T-helper 2 cell treated with Interferon-gamma antibody and Interleukin-4, amounts not matched to agents 100 ng/mL and 5 ng/mL, for 36 hours (primary cell): ENCODE data around the gene CXCL16. TPM values are rescaled to one million over a fixed set of nuclear protein-coding genes. Genes with fewer than 3 reads are reported as not detected.

ENCODE experiments used
- intact Hi-C: fragments of 100-400 bp; cut with micrococcal nuclease; formaldehyde crosslinking; loops from one replicate; pipeline ENCODE4 v1.15.1; 2023
- total RNA-seq: library from RNA; stranded (reverse); gene quantifications from 2 replicates; pipeline ENCODE4 v1.2.3, GENCODE V29; 2022

CXCL16 gene
- total RNA-seq: 0.75 and 0.80 TPM in 2 replicates

DNA sequence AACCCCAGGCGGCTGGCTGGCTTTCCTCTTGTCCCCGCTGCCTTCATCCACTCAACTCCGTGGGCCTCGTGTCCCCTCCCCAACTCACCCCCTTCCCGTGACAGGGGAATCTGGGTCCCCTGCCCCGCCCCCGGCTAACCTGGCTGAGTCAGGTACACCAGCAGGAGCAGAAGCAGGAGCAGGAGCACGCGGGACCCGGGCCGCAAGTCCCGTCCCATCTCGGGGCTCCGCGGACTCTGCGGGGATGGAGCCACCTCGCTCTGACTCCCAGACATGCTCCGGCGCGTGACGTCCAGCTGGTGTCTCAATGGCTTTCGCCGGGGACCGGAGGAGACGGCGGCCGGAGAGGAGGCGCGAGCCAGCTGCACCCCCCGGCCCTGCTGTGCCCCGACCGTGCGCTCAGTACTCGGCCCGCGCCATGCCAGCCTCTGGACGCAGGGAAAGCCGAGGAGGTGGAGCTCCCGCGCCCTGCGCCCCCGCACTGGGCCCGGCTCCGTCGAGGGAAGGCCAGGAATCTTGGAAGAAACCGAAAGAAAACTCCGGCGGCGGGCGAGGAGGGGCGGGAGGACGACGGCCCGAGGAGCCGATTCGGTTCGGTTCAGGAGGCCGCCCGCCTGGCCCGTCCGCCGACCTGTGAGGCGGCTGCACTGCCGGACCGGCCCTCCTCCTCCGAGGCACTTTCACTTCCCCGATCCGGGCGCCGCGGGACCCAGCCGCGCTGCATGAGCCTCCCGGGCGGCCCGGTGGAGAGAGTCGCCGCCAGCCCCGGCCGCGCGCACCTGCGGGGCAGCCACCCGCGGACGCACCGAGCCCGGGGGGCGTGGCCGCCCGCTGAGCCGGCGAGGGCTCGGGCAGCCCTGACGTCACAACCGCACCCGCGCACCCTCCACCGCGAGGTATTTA is at the start of gene CXCL16, which contains the start of gene ZMYND15:
Gene CXCL16 (minus strand): TSS at position 807 of the 903 bp plus-strand sequence. CDS start 589 bp downstream, at position 218.
Gene ZMYND15 (plus strand): TSS at position 712 of the 903 bp plus-strand sequence. CDS start 716 bp downstream, outside the sequence.
- intact Hi-C loops: no loop called here

- intact Hi-C loops: loop anchor here (10.0 kb wide), 1 partner anchor 144 kb away; the partner anchor contains the start of gene ALOX15
Observed at GRCh38 chr17:4788807-4789700, 49.3 kb upstream of the CXCL16 start, which contains the start of gene GLTPD2. GLTPD2 (plus strand) TSS chr17:4788964; CDS start chr17:4789012, 48 bp downstream.

- intact Hi-C loops: loop anchor here (10.0 kb wide), 1 partner anchor 143 kb away; the partner anchor contains the start of gene ALOX15
Observed at GRCh38 chr17:4788159-4788806, 48.6 kb upstream of the CXCL16 start.

DNA sequence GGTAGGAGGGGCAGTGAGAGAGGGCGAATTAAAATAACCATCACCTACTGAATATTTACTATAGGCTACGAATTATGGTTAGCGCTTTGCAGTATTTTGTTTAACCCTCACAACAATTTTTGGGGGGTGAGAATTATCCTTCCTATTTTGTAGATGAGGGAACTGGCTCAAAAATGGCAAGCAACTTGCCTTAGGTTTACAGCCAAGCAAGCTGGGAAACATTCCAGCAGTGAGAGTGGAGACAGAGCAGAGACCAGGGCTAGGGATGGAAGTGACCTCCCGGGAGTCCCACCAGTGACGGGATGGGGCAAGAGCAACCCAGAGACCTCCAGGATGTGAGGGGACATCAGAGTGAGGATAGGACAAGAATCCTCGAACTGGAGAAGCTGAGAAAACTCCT is 46.8 kb upstream of the CXCL16 start:
- intact Hi-C loops: loop anchor here (2.0 to 10.0 kb wide), 2 partner anchors 102 to 142 kb away; partner anchors contain the start of gene ALOX15

DNA sequence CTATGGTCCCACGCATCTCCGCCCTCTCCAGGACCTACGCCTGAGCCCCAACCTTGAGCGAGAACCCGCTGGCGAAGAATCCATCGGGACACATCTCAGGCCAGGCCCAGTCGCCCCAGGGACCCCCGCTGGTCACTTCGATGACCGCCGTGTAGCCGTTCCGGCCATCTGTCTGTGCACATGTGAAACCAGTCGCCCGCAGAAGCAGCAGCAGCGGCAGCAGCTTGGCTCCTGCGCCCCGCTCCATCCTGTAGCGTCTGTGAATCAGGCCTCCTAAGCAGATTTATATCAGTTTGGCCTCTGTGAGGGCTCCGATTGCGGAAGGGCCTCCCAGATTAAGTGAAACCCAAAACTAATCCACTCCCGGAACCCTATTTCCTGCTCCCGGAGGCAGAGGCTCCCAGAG is 46.4 kb upstream of the CXCL16 start, which contains the start of gene VMO1:
Gene VMO1 (minus strand): TSS at position 259 of the 406 bp plus-strand sequence. CDS start 12 bp downstream, at position 247.
- intact Hi-C loops: loop anchor here (2.0 to 10.0 kb wide), 2 partner anchors 103 to 141 kb away; partner anchors contain the start of gene ALOX15

DNA sequence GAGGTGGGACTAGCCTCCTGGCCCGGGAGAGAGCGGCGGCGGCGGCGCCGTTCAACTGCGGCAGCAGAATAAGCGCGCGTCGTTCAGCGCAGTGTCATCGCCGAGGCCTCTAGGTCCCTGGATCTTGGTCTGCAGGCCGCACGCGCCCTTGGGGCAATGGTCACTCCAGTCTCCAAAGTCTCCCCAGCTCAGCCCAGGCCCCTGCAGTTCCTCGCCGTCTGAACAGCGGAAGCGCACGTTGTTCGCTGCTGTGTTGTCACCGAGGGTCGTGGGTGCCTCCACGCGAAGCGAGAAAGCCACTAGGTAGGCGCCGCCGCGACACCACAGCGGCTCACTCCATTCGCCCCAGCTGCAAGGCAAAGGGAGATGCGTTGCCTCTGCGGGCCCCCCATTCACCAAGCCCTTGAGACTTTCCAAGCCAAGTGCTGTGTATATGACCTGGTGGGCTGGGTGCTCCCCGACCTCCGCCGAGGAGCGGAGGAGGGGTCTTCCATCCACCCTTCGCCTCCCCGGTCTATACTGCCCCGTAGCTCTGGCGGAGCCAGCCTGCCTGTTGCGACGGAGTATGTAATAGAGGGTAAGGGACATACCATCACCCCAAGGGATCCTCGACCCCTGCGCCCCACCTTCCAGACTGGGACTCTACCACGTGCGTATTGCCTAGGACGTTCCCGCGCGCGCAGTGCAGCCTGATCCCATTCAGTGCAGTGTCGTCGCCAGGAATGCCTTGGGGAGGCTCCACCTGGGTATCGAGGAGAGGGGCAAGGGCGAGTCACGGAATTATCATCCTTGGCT is 45.8 kb upstream of the CXCL16 start:
- intact Hi-C loops: loop anchor here (2.0 to 10.0 kb wide), 2 partner anchors 103 to 141 kb away; partner anchors contain the start of gene ALOX15

- intact Hi-C loops: loop anchor here (10.0 kb wide), 1 partner anchor 138 kb away; the partner anchor contains the start of gene ALOX15
Observed at GRCh38 chr17:4782652-4783051, 42.9 kb upstream of the CXCL16 start.

DNA sequence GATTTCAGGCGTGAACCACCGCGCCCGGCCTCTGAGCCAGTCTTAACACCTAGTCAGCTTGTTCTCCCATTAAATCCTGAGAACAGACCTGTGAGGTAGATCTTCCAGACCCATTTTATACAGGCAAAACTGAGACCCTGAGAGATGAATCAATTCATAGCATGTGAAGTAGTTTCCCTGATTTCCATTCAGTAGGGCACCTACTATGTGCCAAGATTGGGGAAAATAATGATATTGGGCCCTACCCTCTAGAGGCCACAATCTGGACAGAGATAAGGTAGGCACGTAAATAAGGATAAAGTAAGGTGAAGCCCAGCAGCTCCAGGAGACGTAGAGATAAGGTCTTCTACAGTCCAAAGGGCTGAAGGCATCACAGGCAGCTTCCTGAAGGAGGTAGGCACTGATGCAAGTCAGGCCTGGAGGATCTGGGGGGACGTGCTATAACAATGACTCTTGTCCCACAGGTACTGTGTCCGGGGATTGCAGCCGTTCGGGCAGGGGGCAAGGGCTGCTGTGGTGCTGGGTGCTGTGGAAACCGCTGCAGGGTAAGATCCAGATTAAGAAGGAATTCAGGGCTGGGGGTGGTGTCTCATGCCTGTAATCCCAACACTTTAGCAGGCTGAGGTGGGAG is 40.7 kb upstream of the CXCL16 start:
- intact Hi-C loops: loop anchor here (10.0 kb wide), 1 partner anchor 136 kb away; the partner anchor contains the start of gene ALOX15

- intact Hi-C loops: no loop called here
Observed at GRCh38 chr17:4777969-4778760, 38.4 kb upstream of the CXCL16 start.

- intact Hi-C loops: no loop called here
Observed at GRCh38 chr17:4772235-4772613, 32.5 kb upstream of the CXCL16 start.

DNA sequence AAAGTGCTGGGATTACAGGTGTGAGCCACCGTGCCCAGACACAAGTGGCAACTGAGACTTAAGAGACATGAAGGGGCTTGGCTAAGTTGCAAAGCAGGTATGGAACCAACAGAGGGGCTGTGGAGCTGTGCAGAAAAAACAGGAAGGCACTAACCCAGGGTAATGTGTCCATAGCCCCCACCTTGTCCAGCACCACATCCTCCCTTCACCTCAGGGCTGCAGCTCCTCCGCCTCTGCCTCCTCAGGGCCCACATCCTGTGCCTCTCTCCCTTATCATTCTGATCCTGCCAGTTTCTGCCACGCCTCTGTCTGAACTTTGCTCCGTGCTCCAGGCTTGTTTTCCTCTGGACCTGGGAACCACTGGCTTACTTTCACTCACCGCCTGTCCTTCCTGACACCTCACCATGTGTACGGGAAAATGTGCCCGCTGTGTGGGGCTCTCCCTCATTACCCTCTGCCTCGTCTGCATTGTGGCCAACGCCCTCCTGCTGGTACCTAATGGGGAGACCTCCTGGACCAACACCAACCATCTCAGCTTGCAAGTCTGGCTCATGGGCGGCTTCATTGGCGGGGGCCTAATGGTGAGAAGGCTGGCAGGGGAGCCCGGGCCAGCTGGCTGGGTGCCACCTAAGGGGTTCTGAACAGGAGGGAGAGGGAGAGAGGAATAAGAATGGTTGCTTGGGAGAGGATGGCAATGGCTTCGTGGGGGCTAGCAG is 31.9 kb upstream of the CXCL16 start, which contains the start of gene TM4SF5:
Gene TM4SF5 (plus strand): TSS at position 368 of the 716 bp plus-strand sequence. CDS start 37 bp downstream, at position 405.
- intact Hi-C loops: no loop called here

DNA sequence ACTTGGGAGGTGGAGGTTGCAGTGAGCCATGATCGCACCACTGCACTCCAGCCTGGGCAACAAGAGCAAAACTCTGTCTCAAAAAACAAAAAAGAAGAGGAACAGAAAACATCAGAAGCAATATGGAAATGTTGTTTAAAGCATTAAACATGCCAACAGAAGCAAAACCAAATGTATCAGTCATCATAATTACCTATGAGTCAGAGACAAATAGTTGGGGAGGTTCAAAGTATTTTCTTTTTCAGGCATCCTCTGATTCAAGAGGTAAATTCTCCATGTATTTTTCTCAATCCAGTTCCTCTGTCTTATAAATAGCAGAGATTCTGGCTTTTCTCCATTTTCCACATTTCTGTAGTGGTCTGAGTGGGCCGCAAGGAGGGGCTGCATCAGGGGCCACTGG is 29.9 kb upstream of the CXCL16 start:
- intact Hi-C loops: no loop called here

GRCh38 chr17:4768298-4768697 is 28.6 kb upstream of the CXCL16 start:
- intact Hi-C loops: no loop called here

- intact Hi-C loops: no loop called here
Observed at GRCh38 chr17:4766723-4767122, 27.0 kb upstream of the CXCL16 start.

DNA sequence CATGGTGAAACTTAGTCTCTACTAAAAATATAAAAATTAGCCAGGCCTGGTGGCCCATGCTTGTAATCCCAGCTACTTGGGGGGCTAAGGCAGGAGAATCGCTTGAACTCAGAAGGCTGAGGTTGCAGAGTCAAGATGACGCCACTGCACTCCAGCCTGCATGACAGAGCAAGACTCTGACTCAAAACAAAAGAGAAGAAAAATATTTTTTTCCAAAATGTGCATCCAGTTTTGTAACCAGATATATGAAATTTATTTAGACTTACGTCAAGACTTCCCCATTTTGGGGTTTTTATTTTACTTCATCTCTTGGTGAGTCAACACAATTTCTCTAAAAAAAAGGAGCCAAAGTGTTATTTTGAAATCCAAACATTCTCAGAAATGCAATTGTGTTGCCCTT is 26.5 kb upstream of the CXCL16 start:
- intact Hi-C loops: no loop called here

DNA sequence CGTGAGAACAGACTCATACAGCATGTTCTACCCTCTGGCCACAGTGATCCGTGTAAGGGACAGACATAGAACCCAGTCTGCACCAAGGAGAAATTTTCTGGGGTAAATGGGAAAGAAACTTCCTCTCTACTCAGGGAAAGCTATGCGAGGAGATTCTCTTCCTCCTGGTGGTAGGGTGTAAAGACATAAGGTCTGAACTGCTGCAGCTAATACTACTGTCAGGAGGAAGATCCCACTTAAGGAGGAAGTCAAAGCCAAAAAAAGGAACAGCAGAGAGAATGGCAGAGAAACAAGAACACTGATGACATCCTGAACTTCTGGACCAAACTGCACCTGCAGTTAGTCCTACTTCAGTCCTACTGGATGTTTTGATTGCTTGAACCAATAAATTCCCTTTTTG is 24.9 kb upstream of the CXCL16 start:
- intact Hi-C loops: no loop called here

DNA sequence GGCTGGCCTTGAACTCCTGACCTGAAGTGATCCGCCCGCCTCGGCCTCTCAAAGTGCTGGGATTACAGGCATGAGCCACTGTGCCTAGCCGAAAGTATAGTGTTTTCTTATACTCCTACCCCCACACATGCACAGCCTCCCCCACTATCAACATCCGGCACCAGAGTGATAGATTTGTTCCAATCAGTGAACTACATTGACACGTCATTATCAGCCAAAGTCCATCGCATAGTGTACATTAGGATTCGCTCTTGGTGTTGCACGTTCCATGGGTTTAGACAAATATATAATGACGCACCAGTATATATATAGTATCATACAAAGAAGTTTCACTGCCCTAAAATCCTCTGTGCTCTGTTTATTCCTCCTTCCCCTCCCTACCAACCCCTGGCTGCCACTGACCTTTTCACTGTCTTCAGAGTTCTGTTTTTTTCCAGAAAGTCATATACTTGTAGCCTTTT is 20.1 kb upstream of the CXCL16 start:
- intact Hi-C loops: no loop called here
